NCI-H1436 (cell line): ENCODE data around the gene NLN.
"Not testable (repeated sequence)": the region's sequence is repeated elsewhere in the genome, so short reads cannot be mapped to it uniquely, and the experiment has no call there.

ENCODE experiments used
- DNase-seq: peaks from one replicate; lab custom pipeline; 2025; lab: John Stamatoyannopoulos, UW

The NLN gene

DNA sequence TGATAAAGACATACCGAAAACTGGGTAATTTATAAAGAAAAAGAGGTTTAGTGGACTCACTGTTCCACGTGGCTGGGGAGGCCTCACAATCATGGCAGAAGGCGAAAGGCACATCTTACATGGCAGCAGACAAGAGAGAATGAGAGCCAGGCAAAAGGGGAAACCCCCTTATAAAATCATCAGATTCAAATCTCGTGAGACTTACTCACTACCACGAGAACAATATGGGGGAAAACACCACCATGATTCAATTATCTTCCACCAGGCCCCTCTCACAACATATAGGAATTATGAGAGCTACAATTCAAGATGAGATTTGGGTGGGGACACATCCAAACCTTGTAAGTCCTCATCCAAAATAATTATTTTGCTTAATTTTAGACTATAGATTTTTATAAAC lies 149.8 kb downstream of the NLN start:
- not testable (repeated sequence) for DNase-seq

DNA sequence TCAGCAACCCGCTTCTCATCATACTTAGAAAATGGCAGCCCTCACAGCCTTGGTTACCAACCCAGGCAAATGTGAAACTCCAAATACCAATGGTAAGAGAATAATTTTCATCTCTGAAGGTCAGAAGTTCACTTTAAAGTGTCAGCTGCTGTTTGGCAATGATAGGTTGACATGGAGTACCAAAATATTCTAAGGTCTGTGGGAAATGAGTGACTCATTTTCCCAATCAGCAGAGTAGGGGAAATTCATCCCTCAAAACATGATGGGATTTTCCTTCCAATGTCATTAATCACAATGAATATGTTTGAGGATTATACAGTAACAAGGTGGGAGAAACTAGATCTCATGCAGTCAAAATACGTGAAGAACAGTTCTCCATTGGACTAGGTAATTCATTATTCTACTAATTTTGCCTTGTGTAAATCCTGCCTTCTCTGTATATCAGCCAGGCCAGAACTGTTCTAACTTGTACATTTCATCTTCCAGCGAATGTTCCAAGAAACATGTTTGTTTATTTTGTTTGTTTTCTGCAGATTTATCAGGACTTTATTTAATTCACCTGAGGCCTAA lies 151.3 kb downstream of the NLN start:
- no peak for DNase-seq

GRCh38 chr5:65874241-65874640 lies 152.2 kb downstream of the NLN start:
- DNase-seq, result no peak

GRCh38 chr5:65876496-65876895 lies 154.5 kb downstream of the NLN start:
- DNase-seq, result no peak

DNA sequence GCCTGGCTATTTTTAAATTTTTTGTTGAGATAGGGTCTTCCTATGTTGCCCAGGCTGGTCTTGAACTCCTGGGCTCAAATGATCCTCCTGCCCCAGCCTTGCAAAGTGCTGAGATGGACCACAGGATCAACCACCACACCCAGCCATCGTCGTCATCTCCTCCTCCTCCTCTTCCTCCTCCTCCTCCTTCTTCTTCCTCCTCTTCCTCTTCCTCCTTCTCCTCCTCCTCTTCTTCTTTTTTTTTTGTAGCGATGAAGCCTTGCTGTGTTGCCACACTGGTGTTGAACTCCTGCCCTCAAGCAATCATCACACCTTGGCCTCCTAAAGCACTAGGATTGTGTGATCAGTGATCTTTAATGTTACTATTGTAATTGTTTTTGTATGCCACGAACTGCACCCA lies 155.0 kb downstream of the NLN start:
- DNase-seq, result no peak
